ENCODE results near the gene LRMDA.
"Not testable (repeated sequence)": the region's sequence is repeated elsewhere in the genome, so short reads cannot be mapped to it uniquely, and the experiment has no call there.

Gene LRMDA

DNA sequence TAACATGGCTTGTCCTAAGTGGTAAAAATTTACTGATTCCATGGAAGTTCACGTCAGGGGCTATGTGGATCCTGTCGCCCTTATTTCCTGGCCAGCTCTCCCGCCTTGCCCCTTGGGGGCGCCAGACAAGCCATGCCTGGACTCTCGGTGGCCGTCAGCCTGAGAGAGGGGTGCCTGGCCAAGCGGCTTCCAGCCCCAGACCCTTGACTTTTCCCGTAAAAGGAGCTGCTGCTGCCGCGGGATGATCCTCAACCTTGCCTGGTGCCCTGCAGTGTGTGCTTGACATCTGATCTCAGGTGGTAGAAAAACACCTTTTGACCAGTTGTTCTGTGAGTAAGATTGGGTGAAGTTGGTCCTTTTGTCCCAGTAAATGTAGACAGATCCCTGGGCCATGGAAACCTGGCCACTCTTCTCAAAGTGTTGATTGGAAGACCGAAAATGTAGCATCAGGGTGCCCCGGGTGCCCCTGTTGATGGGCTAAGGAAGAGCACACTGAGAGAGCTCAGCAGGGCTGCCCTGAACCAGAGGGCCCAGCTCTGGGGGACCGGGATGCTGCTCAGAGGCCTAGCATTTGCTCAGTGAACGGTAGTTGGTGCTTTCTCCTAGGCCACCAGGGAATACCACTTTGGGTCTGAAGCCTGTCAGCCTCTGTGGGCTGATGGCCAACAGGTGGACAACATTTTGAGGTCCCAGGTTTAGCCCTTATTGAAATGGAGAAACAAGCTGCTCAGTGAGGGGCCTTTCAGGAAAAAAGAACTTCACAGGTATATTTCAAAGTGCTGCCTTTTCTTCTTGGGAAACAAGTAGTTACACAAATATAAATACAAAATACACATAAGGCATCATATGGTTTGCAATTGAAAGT, 162.5 kb downstream of the LRMDA start:
- Histone ChIP-seq H3K9me3 (replicated peaks in 1 of 11) (no peaks in the 10 kb centered on the region), H3K27ac (no peak overlapping the region), H3K4me2 (no peak overlapping the region), H3K4me1 (no peaks in the 10 kb centered on the region), H3K36me3 (no peaks in the 10 kb centered on the region), H4K20me1 (no peaks in the 10 kb centered on the region), H3K9ac (no peak overlapping the region), H3K4me3 (no peak overlapping the region), H3K27me3 (no peaks in the 10 kb centered on the region)
- no peak for TF ChIP-seq Cebpa-rat (IDR thresholded peaks at IDR 0.05)

DNA sequence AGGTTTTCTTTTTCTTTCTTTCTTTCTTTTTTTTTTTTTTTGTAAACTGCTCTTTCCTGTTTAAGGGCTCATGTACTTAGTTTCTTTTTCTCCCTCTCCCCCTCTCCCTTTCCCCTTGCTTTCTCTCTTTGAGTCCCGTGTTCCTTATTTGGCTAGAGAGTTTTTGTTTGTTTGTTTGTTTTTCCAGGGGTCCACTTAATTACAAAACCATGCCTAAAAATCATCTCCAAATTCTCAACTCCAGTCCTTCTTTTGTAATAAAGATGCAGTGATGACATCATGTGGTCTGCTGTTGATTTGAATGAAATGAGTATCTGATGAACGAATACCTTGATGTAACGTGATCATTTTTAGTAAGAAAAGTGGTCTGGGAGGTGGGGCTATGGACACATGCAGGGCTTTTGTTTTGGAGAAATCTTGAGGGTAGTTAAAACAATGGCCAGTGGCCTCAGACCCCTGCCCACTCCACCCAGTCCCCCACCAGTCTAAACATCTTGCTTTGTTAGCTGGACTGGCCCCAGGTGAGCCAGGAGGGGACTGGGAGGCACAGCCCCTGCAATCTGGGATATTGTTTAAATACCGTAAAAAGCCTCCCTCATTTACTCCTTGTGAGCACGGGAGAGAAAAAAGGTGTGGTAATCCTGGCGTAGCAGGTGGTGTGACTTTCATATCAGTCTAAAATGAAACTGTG, 165.7 kb downstream of the LRMDA start:
- no peak for TF ChIP-seq Cebpa-rat (IDR thresholded peaks at IDR 0.05)
- H3K4me1 ChIP-seq, result no peaks in the 10 kb centered on the region
- H3K4me3 ChIP-seq, result no peak overlapping the region
- H3K4me2 ChIP-seq, result no peak overlapping the region
- no peaks in the 10 kb centered on the region for H3K27me3 ChIP-seq
- no peaks in the 10 kb centered on the region for H3K9me3 ChIP-seq (replicated peaks in 1 of 11)
- no peak overlapping the region for H3K9ac ChIP-seq
- H3K27ac ChIP-seq, result no peak overlapping the region
- no peaks in the 10 kb centered on the region for H3K36me3 ChIP-seq
- H4K20me1 ChIP-seq, result no peaks in the 10 kb centered on the region

DNA sequence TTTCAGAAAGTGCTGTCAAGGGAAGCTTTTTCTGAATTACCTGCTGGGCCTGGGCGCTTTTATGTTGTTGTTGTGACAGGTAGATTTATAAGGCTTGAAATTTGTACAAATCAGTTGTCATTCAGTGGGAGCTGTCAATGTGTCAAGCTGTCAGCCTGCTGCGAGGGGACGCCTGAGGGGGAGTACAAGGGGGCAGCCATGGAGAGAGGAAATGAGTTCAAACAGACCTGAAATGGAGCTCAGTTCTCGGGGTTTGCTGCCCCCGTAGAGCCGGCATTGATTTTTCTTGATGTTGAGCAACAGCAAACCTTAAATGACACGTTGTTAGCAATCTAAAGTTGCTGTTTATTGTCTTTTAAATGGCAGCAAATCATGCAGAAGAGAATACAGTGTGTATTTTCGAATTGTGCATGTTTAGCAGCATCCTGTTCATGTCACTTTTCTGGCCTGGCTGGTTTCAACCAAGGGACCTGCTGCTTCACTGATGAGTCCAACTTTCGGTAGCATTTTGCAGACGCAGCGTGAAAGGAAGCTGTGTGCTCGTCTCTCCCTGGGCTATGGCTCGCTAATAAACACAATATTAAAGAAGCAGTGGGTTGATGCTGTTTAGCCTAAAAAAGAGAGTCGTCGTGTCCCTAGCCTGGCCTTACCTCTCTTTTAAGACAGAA, 166.5 kb downstream of the LRMDA start:
- Histone ChIP-seq H3K4me1 (no peaks in the 10 kb centered on the region), H3K4me3 (no peak overlapping the region), H3K27ac (no peak overlapping the region), H3K9me3 (replicated peaks in 1 of 11) (no peaks in the 10 kb centered on the region), H3K36me3 (no peaks in the 10 kb centered on the region), H4K20me1 (no peaks in the 10 kb centered on the region), H3K9ac (no peak overlapping the region), H3K4me2 (no peak overlapping the region), H3K27me3 (no peaks in the 10 kb centered on the region)
- no peak for TF ChIP-seq Cebpa-rat (IDR thresholded peaks at IDR 0.05)

DNA sequence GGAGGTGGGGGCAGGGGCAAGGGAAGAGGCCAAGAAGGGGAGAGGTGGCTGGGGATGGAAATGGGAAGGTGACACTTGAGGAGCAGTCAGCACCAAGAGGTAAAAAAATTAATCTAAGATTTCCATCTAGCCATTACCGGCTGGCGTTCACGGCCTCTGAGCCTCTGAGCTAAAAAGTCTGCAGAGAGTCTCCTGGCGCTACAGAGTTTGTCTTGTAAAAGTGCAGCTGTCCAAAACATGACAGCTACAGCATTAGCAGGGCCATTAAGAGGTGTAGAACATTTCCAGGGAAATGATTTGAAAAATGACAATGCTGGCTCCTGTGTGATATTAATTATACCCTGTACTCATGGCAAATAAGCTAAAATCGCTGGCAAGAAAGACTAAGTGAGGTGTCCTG, 167.6 kb downstream of the LRMDA start:
- TF ChIP-seq Cebpa-rat (IDR thresholded peaks at IDR 0.05), result no peak
- H3K27me3 ChIP-seq, result no peaks in the 10 kb centered on the region

DNA sequence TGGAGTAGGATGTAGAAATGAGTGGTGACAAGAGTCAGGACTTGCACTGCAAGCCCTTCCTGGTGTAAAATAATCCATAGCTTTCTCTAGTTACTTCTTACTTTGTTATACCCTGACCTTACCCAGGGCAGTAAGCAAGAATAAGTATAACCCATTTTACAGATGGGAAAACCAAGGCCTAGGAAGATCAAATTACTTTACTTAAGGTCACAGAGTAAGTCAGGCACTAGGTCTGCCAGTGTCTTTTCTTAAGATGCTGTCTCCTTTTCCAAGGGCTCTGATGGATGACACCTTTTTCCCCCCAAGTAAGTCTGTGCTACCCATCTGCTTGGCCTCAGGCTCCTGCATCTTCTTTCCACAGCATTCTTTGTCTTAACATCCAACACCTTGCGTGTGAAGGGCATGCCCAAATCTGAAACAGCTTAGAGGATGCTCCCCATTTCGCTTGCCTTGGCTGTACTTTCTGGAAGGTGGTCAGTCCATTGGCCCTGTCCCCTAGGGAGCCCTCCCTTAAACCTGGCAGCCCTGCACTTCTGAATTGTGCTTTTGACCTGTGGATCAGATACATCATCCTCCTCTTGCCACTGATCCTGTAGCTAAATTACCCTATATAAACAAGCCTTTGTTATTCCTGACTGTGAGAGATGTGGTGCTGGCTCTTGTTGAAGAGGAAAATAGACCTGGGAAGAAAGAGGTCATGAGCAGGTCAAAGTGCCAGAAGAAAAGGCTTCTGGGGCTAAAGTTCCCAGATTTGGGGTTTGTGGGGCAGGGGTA, 168.6 kb downstream of the LRMDA start:
- H3K9ac ChIP-seq, result no peak overlapping the region
- no peaks in the 10 kb centered on the region for H3K4me1 ChIP-seq

More for the DNA sequence above, 167.6 kb downstream of the LRMDA start:
- no peak overlapping the region for H3K9ac ChIP-seq
- no peak overlapping the region for H3K4me3 ChIP-seq
- H3K4me1 ChIP-seq, result no peaks in the 10 kb centered on the region
- H3K27ac ChIP-seq, result no peak overlapping the region
- no peaks in the 10 kb centered on the region for H3K36me3 ChIP-seq
- no peaks in the 10 kb centered on the region for H4K20me1 ChIP-seq
- no peak overlapping the region for H3K4me2 ChIP-seq
- H3K9me3 ChIP-seq (replicated peaks in 1 of 11), result no peaks in the 10 kb centered on the region

DNA sequence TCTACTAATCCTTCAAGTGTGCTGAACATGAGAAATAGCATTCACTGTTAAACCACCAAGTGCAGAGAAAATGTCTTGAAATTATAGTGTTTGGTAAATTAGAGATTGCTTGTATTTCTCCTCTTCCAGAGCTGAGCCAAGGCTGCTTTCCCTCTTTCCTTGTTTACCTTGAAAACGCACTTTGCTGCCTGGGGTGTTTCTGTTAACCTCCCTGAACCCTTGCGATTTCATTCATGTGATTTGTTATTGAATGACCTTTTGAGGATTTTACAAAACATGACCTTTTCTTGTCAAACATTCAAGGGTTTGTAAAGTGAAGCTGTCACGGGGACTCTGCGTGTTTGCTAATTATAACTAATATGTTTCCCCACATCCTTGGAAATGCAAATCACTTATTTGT, 169.4 kb downstream of the LRMDA start:
- H4K20me1 ChIP-seq, result no peaks in the 10 kb centered on the region
- H3K9me3 ChIP-seq (replicated peaks in 1 of 11), result no peaks in the 10 kb centered on the region
- TF ChIP-seq Cebpa-rat (IDR thresholded peaks at IDR 0.05), result no peak
- no peak overlapping the region for H3K9ac ChIP-seq
- no peak overlapping the region for H3K27ac ChIP-seq
- H3K4me2 ChIP-seq, result no peak overlapping the region
- H3K27me3 ChIP-seq, result no peaks in the 10 kb centered on the region
- H3K4me1 ChIP-seq, result no peaks in the 10 kb centered on the region
- H3K4me3 ChIP-seq, result no peak overlapping the region
- no peaks in the 10 kb centered on the region for H3K36me3 ChIP-seq

More for the DNA sequence above, 168.6 kb downstream of the LRMDA start:
- Histone ChIP-seq H3K27ac (no peak overlapping the region), H3K27me3 (no peaks in the 10 kb centered on the region), H4K20me1 (no peaks in the 10 kb centered on the region), H3K4me3 (no peak overlapping the region), H3K4me2 (no peak overlapping the region), H3K9me3 (replicated peaks in 1 of 11) (no peaks in the 10 kb centered on the region), H3K36me3 (no peaks in the 10 kb centered on the region)
- no peak for TF ChIP-seq Cebpa-rat (IDR thresholded peaks at IDR 0.05)

DNA sequence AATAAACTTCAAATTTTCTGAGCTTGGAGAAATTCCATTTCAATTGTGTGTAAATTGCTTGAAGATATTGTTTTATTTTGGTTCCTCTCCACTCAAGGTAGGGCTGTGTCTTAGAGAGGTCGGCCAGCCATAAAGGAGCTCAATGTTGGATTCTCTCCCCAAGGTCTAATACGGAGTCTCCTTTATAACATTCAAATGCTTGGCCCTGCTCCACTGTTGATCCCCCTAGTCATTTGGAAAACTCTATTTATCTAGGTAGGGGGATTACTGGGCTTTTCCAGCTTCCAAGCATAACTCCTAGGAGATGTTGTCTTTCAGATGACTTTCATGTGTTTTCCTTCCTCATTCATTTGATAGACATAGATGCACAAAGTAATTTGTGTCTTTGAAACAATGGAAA, 170.9 kb downstream of the LRMDA start:
- Histone ChIP-seq H3K27ac (no peak overlapping the region), H3K36me3 (no peaks in the 10 kb centered on the region), H4K20me1 (no peaks in the 10 kb centered on the region), H3K4me3 (no peak overlapping the region), H3K9ac (no peak overlapping the region), H3K4me1 (no peaks in the 10 kb centered on the region), H3K27me3 (no peaks in the 10 kb centered on the region), H3K4me2 (no peak overlapping the region), H3K9me3 (replicated peaks in 1 of 11) (no peaks in the 10 kb centered on the region)
- TF ChIP-seq Cebpa-rat (IDR thresholded peaks at IDR 0.05), result no peak

DNA sequence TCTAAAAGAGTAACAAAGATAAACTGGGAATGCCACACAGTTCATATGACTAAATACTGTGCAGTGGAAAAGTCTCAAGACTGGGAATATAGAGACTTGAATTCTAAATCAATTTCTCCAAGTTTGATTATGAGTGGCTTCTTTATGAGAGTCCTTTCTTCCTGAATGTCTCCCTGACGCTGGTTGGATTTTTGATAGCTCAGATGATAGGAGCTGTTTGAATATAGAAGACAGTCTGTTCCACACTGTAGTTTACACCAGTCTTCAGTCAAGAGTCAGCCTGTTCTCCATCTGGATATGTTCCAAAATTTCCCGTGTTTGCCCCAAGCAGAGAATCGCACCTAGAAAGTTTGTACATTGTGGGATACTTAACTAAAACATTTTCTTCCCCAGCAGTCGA, 173.7 kb downstream of the LRMDA start:
- Histone ChIP-seq H3K27me3 (no peaks in the 10 kb centered on the region), H3K4me2 (no peak overlapping the region), H3K27ac (no peak overlapping the region), H3K36me3 (no peaks in the 10 kb centered on the region), H3K4me3 (no peak overlapping the region), H4K20me1 (no peaks in the 10 kb centered on the region), H3K9ac (no peak overlapping the region), H3K9me3 (replicated peaks in 1 of 11) (no peaks in the 10 kb centered on the region), H3K4me1 (peaks cover 0 to 7% (median 0%) of the 10 kb centered on the region in 10 experiments; a peak in 6 of 20 replicates)
- TF ChIP-seq Cebpa-rat (IDR thresholded peaks at IDR 0.05), result no peak

DNA sequence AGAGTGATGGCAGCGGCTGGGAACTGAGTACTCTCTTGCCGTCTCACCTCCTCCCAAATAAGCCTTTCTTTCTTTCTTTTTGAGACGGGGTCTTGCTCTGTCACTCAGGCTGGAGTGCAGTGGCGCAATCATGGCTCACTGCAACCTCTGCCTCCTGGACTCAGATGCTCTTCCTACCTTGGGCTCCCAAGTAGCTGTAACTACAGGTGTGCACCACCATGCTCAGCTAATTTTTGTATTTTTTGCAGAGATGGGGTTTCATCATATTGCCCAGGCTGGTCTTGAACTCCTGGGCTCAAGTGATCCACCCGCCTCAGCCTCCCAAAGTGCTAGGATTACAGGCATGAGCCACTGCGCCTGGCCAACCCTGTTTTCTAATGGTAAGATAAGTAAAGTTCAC, 174.4 kb downstream of the LRMDA start:
- H3K4me1 ChIP-seq, result peaks cover 0 to 14% (median under 1%) of the 10 kb centered on the region in 10 experiments; a peak in 9 of 20 replicates
- H3K27me3 ChIP-seq; H3K9me3 ChIP-seq (replicated peaks in 1 of 11); H3K27ac ChIP-seq; H4K20me1 ChIP-seq; H3K4me2 ChIP-seq; H3K36me3 ChIP-seq; H3K9ac ChIP-seq; H3K4me3 ChIP-seq: not testable (repeated sequence)

Measured in BLaER1 treated with 17β-estradiol and CSF1 and Interleukin-3, amounts not matched to agents 10 nM and 100 nM (cell line).